KMS-11 (cell line): ENCODE data around the gene UBE3B.
A peak's percentile ranks its signal among the peaks of the same experiment; 100 is the strongest.
"Not testable (repeated sequence)": the region's sequence is repeated elsewhere in the genome, so short reads cannot be mapped to it uniquely, and the experiment has no call there.

Experiments
- H2AFZ ChIP-seq: fragments of 200-600 bp; sonication (generic); 2 replicates; pipeline ENCODE4 v1.6.1; 2016; ENCODE audit warnings: antibody characterized with exemption, mixed run types, low read depth
- H3K27ac ChIP-seq: fragments of 200-600 bp; sonication (generic); 2 replicates; pipeline ENCODE4 v1.6.1; 2016; ENCODE audit warnings: mild to moderate bottlenecking, mixed run types
- H3K27me3 ChIP-seq: fragments of 200-600 bp; sonication (generic); 2 replicates; pipeline ENCODE4 v1.6.1; 2017; ENCODE audit warnings: mild to moderate bottlenecking, low read depth, mixed run types, moderate library complexity; ENCODE audit not compliant: insufficient read depth
- H3K36me3 ChIP-seq: fragments of 200-600 bp; sonication (generic); 2 replicates; pipeline ENCODE4 v1.6.1; 2017; ENCODE audit warnings: mild to moderate bottlenecking, mixed run types; ENCODE audit not compliant: insufficient read depth
- H3K4me1 ChIP-seq: fragments of 200-600 bp; sonication (generic); 2 replicates; pipeline ENCODE4 v1.6.1; 2016; ENCODE audit warnings: mild to moderate bottlenecking, low read depth, mixed run types; ENCODE audit not compliant: poor library complexity, severe bottlenecking
- H3K4me2 ChIP-seq: fragments of 200-600 bp; sonication (generic); 2 replicates; pipeline ENCODE4 v1.7.0; 2016; ENCODE audit warnings: mild to moderate bottlenecking, mixed run types
- H3K4me3 ChIP-seq: fragments of 200-600 bp; sonication (generic); IDR thresholded peaks from 2 replicates; pipeline ENCODE4 v1.6.1; 2017; ENCODE audit warnings: low read depth, low read length, mixed read lengths; ENCODE audit not compliant: insufficient read depth
- H3K79me2 ChIP-seq: fragments of 200-600 bp; sonication (generic); 2 replicates; pipeline ENCODE4 v1.6.1; 2016; ENCODE audit warnings: low read depth, mixed run types; ENCODE audit not compliant: insufficient read depth
- H3K9ac ChIP-seq: fragments of 200-600 bp; sonication (generic); 2 replicates; pipeline ENCODE4 v1.6.1; 2016; ENCODE audit warnings: mild to moderate bottlenecking, mixed run types
- H4K20me1 ChIP-seq: fragments of 200-600 bp; sonication (generic); 2 replicates; pipeline ENCODE4 v1.6.1; 2016; ENCODE audit warnings: mild to moderate bottlenecking, mixed run types; ENCODE audit not compliant: insufficient read depth
- TF ChIP-seq, protein P1 (sequence below): fragments of 200-600 bp; sonication (generic); conservative IDR thresholded peaks from 2 replicates; pipeline ENCODE4 v1.6.1; 2017; ENCODE audit warnings: low read depth, mild to moderate bottlenecking, antibody characterized with exemption, low read length, moderate library complexity, mixed read lengths

The UBE3B gene

DNA sequence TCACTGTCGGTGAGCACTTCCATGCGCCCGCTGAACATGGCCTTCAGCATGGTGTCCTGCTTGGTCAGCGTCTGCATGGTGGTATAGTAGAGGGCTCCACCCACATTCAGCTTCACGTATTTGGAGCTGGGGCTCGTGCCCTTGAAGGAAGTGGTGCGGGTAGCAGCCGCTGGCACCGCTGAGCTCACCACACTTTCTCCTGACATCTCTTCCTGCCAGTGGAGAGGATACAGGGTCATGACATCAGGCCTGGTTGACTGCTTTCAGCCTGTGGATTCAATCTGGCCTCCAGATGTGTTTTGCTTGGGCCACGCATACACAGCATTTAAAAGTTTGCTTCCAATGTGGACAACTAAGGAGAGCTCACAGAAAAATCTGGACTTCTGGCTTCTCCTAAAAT is 7.9 kb upstream of the UBE3B start:
- H3K9ac ChIP-seq = no peak overlapping the region
- TF ChIP-seq, protein P1, sequence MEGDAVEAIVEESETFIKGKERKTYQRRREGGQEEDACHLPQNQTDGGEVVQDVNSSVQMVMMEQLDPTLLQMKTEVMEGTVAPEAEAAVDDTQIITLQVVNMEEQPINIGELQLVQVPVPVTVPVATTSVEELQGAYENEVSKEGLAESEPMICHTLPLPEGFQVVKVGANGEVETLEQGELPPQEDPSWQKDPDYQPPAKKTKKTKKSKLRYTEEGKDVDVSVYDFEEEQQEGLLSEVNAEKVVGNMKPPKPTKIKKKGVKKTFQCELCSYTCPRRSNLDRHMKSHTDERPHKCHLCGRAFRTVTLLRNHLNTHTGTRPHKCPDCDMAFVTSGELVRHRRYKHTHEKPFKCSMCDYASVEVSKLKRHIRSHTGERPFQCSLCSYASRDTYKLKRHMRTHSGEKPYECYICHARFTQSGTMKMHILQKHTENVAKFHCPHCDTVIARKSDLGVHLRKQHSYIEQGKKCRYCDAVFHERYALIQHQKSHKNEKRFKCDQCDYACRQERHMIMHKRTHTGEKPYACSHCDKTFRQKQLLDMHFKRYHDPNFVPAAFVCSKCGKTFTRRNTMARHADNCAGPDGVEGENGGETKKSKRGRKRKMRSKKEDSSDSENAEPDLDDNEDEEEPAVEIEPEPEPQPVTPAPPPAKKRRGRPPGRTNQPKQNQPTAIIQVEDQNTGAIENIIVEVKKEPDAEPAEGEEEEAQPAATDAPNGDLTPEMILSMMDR = no peak
- H4K20me1 ChIP-seq = no peaks in the 10 kb centered on the region
- no peaks in the 10 kb centered on the region for H3K27me3 ChIP-seq
- H3K4me2 ChIP-seq = no peak overlapping the region
- no peaks in the 10 kb centered on the region for H3K4me1 ChIP-seq
- no peaks in the 10 kb centered on the region for H3K36me3 ChIP-seq
- H3K79me2 ChIP-seq = no peaks in the 10 kb centered on the region; the same call in 1 of the 2 replicates
- H3K27ac ChIP-seq = no peak overlapping the region
- H3K4me3 ChIP-seq = no peak overlapping the region
- H2AFZ ChIP-seq = no peak overlapping the region

DNA sequence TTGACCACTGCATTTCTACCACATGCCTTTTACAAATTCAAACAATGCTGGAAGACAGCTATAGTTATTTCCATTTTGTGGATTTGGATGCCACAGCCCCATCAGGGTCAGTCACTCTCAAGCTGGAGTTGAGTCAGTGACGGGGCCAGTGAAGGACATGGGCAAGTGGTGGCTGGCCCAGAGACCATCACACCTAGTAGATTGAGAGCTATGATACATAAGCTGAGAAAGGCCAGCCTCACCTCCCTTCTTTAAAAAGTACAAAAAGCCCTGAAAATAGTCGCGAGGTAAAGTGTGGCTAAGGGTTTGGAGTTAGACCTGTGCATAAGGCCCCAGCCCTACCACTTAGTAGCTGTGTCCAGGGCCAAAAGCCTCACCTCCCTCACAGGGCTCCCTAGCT is 4.4 kb upstream of the UBE3B start:
- Histone ChIP-seq H3K4me1 (peaks cover 4% of the 10 kb centered on the region), H3K4me2 (no peak overlapping the region), H2AFZ (no peak overlapping the region), H4K20me1 (no peaks in the 10 kb centered on the region), H3K27me3 (no peaks in the 10 kb centered on the region), H3K9ac (no peak overlapping the region), H3K4me3 (no peak overlapping the region), H3K36me3 (no peaks in the 10 kb centered on the region), H3K27ac (no peak overlapping the region), H3K79me2 (peaks cover 19% of the 10 kb centered on the region; the same call in 1 of the 2 replicates)
- TF ChIP-seq, protein P1 = no peak

DNA sequence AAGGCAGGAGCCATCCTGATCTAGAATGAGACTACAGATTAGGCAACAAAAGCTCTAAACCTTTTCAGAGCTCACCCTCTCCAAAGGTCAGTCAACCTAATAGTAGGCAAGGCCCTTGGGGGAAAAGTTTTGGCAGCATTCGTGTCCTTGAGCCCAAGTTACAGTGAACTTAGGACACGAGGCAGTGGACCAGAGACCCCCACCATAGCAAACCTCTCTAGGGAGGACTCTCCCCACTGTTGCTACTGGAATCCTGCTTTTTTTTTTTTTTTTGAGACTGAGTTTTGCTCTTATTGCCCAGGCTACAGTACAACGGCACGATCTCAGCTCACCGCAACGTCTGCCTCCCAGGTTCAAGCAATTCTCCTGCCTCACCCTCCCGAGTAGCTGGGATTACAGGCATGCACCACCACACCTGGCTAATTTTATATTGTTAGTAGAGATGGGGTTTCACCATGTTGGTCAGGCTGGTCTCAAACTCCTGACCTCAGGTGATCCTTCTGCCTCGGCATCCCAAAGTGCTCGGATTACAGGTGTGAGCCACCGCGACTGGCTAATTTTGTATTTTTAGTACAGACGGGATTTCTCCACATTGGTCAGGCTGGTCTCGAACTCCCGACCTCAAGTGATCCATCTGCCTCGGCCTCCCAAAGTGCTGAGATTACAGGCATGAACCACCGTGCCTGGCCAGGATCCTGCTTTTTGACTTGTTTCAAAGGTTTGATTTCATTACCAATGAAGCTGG is 3.7 kb upstream of the UBE3B start:
- not testable (repeated sequence) for H3K9ac ChIP-seq, H4K20me1 ChIP-seq, H3K27ac ChIP-seq, H3K4me2 ChIP-seq, H2AFZ ChIP-seq, H3K4me3 ChIP-seq, H3K36me3 ChIP-seq, H3K4me1 ChIP-seq, H3K27me3 ChIP-seq
- H3K79me2 ChIP-seq = peaks cover 19% of the 10 kb centered on the region; the same call in 1 of the 2 replicates

DNA sequence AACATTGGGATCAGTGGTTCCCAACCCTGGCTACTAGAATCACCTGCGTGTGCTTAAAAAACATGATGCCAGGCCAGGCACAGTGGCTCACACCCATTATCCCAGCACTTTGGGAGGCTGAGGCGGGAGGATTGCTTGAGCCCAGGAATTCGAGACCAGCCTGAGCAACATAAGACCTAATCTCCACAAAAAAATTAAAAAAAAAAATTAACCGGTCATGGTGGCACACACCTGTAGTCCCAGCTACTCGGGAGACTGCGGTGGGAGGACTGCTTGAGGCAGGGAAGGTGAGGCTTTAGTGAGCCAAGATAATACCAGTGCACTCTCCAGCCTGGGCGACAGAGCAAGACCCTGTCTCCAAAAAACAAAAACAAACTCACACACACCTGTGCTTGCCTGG is 2.3 kb upstream of the UBE3B start:
- no peaks in the 10 kb centered on the region for H3K27me3 ChIP-seq
- H2AFZ ChIP-seq = no peak overlapping the region
- no peak overlapping the region for H3K4me3 ChIP-seq
- TF ChIP-seq, protein P1 = no peak
- H4K20me1 ChIP-seq = no peaks in the 10 kb centered on the region
- H3K4me1 ChIP-seq = peaks cover 12% of the 10 kb centered on the region
- H3K27ac ChIP-seq = no peak overlapping the region
- H3K79me2 ChIP-seq = peaks cover 19% of the 10 kb centered on the region; the same call in 1 of the 2 replicates
- no peak overlapping the region for H3K9ac ChIP-seq
- no peak overlapping the region for H3K4me2 ChIP-seq
- H3K36me3 ChIP-seq = no peaks in the 10 kb centered on the region

DNA sequence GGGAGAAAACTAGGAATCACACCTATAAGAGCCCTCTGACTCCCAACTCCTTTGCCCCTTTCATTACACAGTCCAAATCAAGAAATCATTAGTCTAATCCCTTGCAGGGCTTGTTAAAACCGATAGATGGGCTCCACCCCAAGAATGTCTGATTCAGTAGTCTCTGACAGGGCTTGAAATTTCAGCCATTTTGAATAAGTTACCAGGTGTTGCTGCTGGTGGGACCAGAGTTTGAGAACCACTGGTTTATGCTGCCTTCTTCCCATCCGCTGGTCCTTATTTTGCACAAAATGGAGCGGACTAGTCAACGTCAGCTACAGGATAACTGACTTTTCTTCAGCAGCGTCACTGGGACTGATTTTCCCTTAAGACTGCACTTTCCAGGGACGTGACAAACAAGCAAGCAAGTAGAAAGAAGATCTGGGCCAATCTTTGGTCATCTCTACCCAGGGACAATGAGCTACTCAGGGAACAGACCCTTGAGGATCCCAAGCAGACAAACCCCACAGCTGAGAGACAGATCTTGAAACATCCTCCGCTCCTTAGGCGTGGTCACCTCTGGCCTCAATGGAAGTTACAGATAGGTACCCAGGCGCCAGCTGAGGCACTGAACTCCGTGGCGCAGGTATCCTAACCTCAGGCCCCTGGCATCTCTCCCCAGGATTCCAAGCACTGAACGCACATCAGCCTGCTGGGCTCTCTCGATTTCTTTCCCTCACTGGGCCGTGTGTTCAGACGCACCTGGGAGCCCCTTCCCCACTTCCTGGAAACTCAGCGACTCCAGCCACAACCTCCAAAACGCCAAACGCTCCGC is 1.2 kb upstream of the UBE3B start:
- Histone ChIP-seq H3K4me3 (no peak overlapping the region), H3K79me2 (peaks cover 19% of the 10 kb centered on the region; the same call in 1 of the 2 replicates), H3K36me3 (no peaks in the 10 kb centered on the region), H3K9ac (peak overlapping the region; percentile 89; the same call in 1 of the 2 replicates), H2AFZ (no peak overlapping the region), H3K4me1 (peaks cover 12% of the 10 kb centered on the region), H3K27ac (no peak overlapping the region), H4K20me1 (no peaks in the 10 kb centered on the region), H3K27me3 (no peaks in the 10 kb centered on the region), H3K4me2 (peak overlapping the region; percentile 73)
- TF ChIP-seq, protein P1 = no peak
